ENCODE data around the gene USHBP1. TPM values are rescaled to one million over a fixed set of nuclear protein-coding genes. Genes with fewer than 3 reads are reported as not detected.

The USHBP1 gene
- total RNA-seq = under 1 TPM in 1 of 2 experiments, not detected in 1; 0.06 TPM

GRCh38 chr19:17264641-17264979, at the start of gene USHBP1:
TSS of gene USHBP1 (minus strand) at chr19:17264745. CDS start at chr19:17264299, 446 bp downstream.
- ChIA-PET POLR2A (no interaction called here), CTCF (interaction anchor here (0.8 to 5.3 kb wide), 4 partner anchors 9 to 59 kb away, joined by 3 to 35 read pairs (median 6); partner anchors contain the start of gene ANKLE1)

DNA sequence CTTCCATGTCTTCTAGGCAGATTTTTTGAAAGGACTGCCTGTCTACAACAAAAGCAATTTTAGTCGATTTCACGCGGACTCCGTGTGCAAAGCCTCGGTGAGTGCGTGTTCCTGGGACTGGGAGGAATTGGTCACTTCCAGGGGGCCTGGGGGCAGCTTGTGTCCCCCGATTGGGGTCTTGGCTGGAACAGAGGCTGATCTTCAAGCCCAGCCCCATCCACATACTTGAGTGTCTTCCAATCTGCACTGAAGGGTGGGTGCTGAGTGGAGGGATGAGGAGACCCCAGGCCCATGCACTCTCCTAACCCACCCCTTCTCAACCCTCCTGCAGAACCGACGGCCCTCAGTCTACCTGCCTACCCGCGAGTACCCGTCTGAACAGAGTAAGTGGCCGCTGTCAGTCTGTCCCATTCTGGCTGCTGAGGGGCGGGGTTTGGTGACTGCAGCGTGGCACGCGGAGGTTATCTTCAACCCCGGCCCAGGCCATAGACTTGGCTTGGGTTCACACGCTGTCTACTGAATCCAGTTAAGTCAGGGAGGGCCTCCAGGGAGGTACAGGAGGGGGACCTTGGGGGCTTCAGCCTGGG, 49.6 kb upstream of the USHBP1 start:
- ChIA-PET POLR2A (no interaction called here), CTCF (no interaction called here)

GRCh38 chr19:17312189-17313113, 47.9 kb upstream of the USHBP1 start:
- ChIA-PET POLR2A (interaction anchor here (0.6 to 0.9 kb wide), 3 partner anchors 16 to 54 kb away, joined by 3 to 4 read pairs (median 3); no protein-coding TSS in a partner anchor), CTCF (interaction anchor here (0.6 kb wide), 2 partner anchors 31 to 72 kb away, joined by 3 to 4 read pairs; no protein-coding TSS in a partner anchor)

- CTCF ChIA-PET = interaction anchor here (0.6 kb wide), 1 partner anchor 573 kb away, joined by 3 read pairs; no protein-coding TSS in a partner anchor
- POLR2A ChIA-PET = interaction anchor here (0.6 kb wide), 1 partner anchor 23 kb away, joined by 3 read pairs; no protein-coding TSS in a partner anchor
These were observed 47.1 kb upstream of the USHBP1 start for GRCh38 chr19:17311455-17312188.

DNA sequence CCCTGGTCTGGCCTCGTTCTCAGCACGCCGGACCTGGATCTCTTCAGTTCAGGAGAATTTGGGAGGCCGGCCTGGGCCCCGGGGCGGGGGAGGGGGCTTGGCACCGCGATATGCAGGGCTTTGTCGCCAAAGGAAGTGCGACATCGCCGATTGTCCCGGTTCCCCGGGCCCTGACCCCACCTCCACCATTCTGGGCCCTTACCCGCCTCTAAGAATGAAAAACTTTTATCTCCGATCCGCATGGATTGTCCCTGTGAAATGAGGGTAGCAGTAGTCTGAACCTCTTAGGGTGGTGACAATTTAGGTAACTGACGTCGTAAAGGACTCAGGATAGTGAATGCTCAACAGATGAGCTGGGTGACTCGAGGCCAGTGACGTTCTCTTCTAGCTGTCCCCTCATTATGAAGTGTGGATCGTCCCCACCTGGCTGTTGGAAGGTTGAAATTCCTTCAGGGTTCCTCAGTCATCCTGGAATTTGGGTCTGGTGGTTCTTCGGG, 45.5 kb upstream of the USHBP1 start:
- ChIA-PET POLR2A (interaction anchor here (0.5 to 1.2 kb wide), 3 partner anchors 18 to 86 kb away, joined by 3 to 4 read pairs (median 3); partner anchors contain the start of gene ANO8), CTCF (interaction anchor here (0.6 to 1.4 kb wide), 4 partner anchors 11 to 139 kb away, joined by 3 to 6 read pairs (median 4); no protein-coding TSS in a partner anchor)

- CTCF ChIA-PET = interaction anchor here (0.5 to 1.4 kb wide), 8 partner anchors 11 to 325 kb away, joined by 3 to 6 read pairs (median 3); partner anchors contain the start of gene ANO8
- POLR2A ChIA-PET = interaction anchor here (0.5 to 1.2 kb wide), 8 partner anchors 19 to 967 kb away, joined by 3 to 4 read pairs (median 3); partner anchors contain the start of genes ANO8 and GTPBP3
These were observed 44.8 kb upstream of the USHBP1 start, which contains the start of gene DDA1 for GRCh38 chr19:17309198-17309964. TSS of gene DDA1 (plus strand) at chr19:17309563. CDS start at chr19:17309655, 92 bp downstream.

GRCh38 chr19:17307876-17308377, 43.4 kb upstream of the USHBP1 start:
- ChIA-PET CTCF (interaction anchor here (0.7 kb wide), 1 partner anchor 137 kb away, joined by 3 read pairs; no protein-coding TSS in a partner anchor), POLR2A (interaction anchor here (0.6 kb wide), 1 partner anchor 972 kb away, joined by 12 read pairs; no protein-coding TSS in a partner anchor)

GRCh38 chr19:17306285-17306714, 41.8 kb upstream of the USHBP1 start:
- ChIA-PET POLR2A (interaction anchor here (0.6 to 0.7 kb wide), 2 partner anchors 13 to 32 kb away, joined by 4 read pairs; no protein-coding TSS in a partner anchor), CTCF (interaction anchor here (0.6 to 1.3 kb wide), 2 partner anchors 11 to 25 kb away, joined by 5 to 7 read pairs; partner anchors contain the start of gene ANKLE1)

- CTCF ChIA-PET = interaction anchor here (0.6 to 2.1 kb wide), 11 partner anchors 10 to 1463 kb away, joined by 3 to 16 read pairs (median 4); partner anchors contain the start of genes ANKLE1 and ANO8
These were observed 41.2 kb upstream of the USHBP1 start, which contains the start of gene MRPL34 for GRCh38 chr19:17305517-17306284. TSS of gene MRPL34 (plus strand) at chr19:17305872. CDS start at chr19:17305893, 21 bp downstream.

GRCh38 chr19:17305216-17305516, 40.6 kb upstream of the USHBP1 start:
- POLR2A ChIA-PET = interaction anchor here (0.7 to 1.0 kb wide), 3 partner anchors 11 to 38 kb away, joined by 3 to 4 read pairs (median 4); partner anchors contain the start of gene BABAM1

More at GRCh38 chr19:17305517-17306284, 41.2 kb upstream of the USHBP1 start, which contains the start of gene MRPL34:
- POLR2A ChIA-PET = interaction anchor here (0.7 to 1.0 kb wide), 4 partner anchors 11 to 39 kb away, joined by 3 to 4 read pairs (median 4); partner anchors contain the start of gene BABAM1

GRCh38 chr19:17304386-17305215, 40.1 kb upstream of the USHBP1 start:
- CTCF ChIA-PET = interaction anchor here (0.6 to 2.2 kb wide), 12 partner anchors 9 to 1464 kb away, joined by 3 to 16 read pairs (median 4); no protein-coding TSS in a partner anchor

More at GRCh38 chr19:17305216-17305516, 40.6 kb upstream of the USHBP1 start:
- CTCF ChIA-PET = interaction anchor here (0.6 to 2.1 kb wide), 11 partner anchors 10 to 1463 kb away, joined by 3 to 16 read pairs (median 4); partner anchors contain the start of genes ANKLE1 and ANO8

DNA sequence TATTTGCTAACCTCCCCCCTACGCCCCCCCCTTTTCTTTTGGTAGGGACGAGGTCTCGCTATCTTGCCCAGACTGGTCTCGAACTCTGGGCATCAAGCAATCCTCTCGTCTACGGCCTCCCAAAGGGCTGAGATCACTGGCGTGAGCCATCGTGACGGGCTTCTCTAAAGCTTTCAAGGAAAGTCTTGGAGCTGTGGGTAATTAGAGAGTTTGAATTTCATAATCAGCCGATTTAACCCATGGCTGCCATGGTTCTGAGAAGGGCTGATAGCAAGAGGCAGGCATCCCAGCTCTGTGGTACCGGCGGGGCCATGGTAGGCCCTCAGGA, 39.4 kb upstream of the USHBP1 start:
- CTCF ChIA-PET = interaction anchor here (0.6 to 2.2 kb wide), 5 partner anchors 8 to 82 kb away, joined by 3 to 14 read pairs (median 5); no protein-coding TSS in a partner anchor
- POLR2A ChIA-PET = interaction anchor here (0.5 kb wide), 2 partner anchors 39 to 992 kb away, joined by 4 to 6 read pairs; no protein-coding TSS in a partner anchor

More at GRCh38 chr19:17304386-17305215, 40.1 kb upstream of the USHBP1 start:
- POLR2A ChIA-PET = interaction anchor here (0.5 to 1.0 kb wide), 4 partner anchors 10 to 38 kb away, joined by 3 to 6 read pairs (median 4); partner anchors contain the start of gene BABAM1

- ChIA-PET CTCF (interaction anchor here (0.6 to 2.2 kb wide), 5 partner anchors 8 to 83 kb away, joined by 3 to 14 read pairs (median 5); no protein-coding TSS in a partner anchor), POLR2A (interaction anchor here (0.5 kb wide), 2 partner anchors 39 to 992 kb away, joined by 4 to 6 read pairs; no protein-coding TSS in a partner anchor)
These were observed 38.8 kb upstream of the USHBP1 start, which contains the start of gene ABHD8 for GRCh38 chr19:17303167-17303939. TSS of gene ABHD8 (minus strand) at chr19:17303425. CDS start at chr19:17301616, 1,809 bp downstream.

Measured in activated CD8-positive, alpha-beta memory T cell treated with anti-CD3 and anti-CD28 coated beads for 36 hours (primary cell).